ENCODE results near the gene RYR2. TPM values are rescaled to one million over a fixed set of nuclear protein-coding genes. Genes with fewer than 3 reads are reported as not detected.

Gene RYR2
- total and polyA plus RNA-seq, 2 of the 8 experiments (the other 6 are each of a cell fraction or from before 2014, with no cell fraction given): 1.3 to 4.4 TPM

- no peak for TF ChIP-seq SRF (IDR thresholded peaks at IDR 0.05; ENCODE audit: low read depth, low read length)
Measured at GRCh38 chr1:237492359-237492758, 450.4 kb downstream of the RYR2 start (continued).

DNA sequence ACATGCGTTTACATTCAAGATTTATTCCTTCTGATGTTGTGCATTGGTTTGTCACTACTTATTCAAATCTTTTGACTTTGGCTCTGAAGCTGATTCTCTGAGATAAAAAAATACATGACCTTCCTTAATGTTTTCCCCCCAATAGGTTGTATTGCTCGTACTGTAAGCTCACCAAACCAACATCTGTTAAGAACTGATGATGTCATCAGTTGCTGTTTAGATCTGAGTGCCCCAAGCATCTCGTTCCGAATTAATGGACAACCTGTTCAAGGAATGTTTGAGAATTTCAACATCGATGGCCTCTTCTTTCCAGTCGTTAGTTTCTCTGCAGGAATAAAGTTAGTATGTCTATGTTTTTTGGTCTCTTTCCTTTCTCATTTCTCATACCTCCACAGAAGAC lies 458.6 kb downstream of the RYR2 start:
- H3K18ac ChIP-seq (ENCODE audit: extremely low read depth, low read length): no peak overlapping the region
- 93% methylated on average over 6 of the region's 6 CpGs; no CpG with 5 or more reads in 1 of the 2 experiments for WGBS, 2 experiments (ENCODE audit: extremely low coverage in 1 of 2, insufficient coverage in 1 of 2, insufficient read length in 1 of 2, insufficient replicate concordance in 2 of 2, low coverage in 1 of 2, low lambda C conversion rate in 2 of 2, missing lambda C conversion rate in 1 of 2)
- no peaks in the 10 kb centered on the region for H3K79me1 ChIP-seq (ENCODE audit: low read depth, low read length)
- H2BK12ac ChIP-seq (ENCODE audit: low read depth, low read length): no peak overlapping the region
- H4K20me1 ChIP-seq (replicated peaks in 1 of 2; ENCODE audit: control insufficient read depth in 1 of 2, insufficient read depth in 2 of 2, low read length in 2 of 2): no peaks in the 10 kb centered on the region
- no peak overlapping the region for H3K56ac ChIP-seq (replicated peaks; ENCODE audit: insufficient read length, low read depth, low read length)
- no peaks in the 10 kb centered on the region for H3K36me3 ChIP-seq (ENCODE audit: control insufficient read depth in 2 of 4, insufficient read depth in 4 of 4, low read length in 3 of 4)
- no peak overlapping the region for H4K5ac ChIP-seq (ENCODE audit: insufficient read length, low read depth, low read length)
- no peak overlapping the region for H2BK15ac ChIP-seq (ENCODE audit: low read length)
- no peak overlapping the region for H4K91ac ChIP-seq (replicated peaks; ENCODE audit: insufficient read length, low read length)
- H2AK5ac ChIP-seq (ENCODE audit: low read depth, low read length): no peak overlapping the region
- ChIA-PET POLR2A (ENCODE audit: partially characterized antibody) (no interaction called here), CTCF (ENCODE audit: partially characterized antibody) (no interaction called here)
- H3K79me2 ChIP-seq (ENCODE audit: control insufficient read depth in 1 of 2, insufficient read depth in 2 of 2, low read length in 2 of 2): no peaks in the 10 kb centered on the region
- no peak overlapping the region for H2BK120ac ChIP-seq (replicated peaks; ENCODE audit: low read depth, low read length)
- no peak overlapping the region for H3K4ac ChIP-seq (replicated peaks; ENCODE audit: insufficient read length, low read depth, low read length)
- no peak for DNase-seq (ENCODE audit: low read depth in 1 of 2, low spot score in 2 of 2)
- H3K4me1 ChIP-seq (replicated peaks in 1 of 4; ENCODE audit: control insufficient read depth in 3 of 4, insufficient read depth in 4 of 4, low read length in 3 of 4): no peaks in the 10 kb centered on the region
- H4K8ac ChIP-seq (ENCODE audit: extremely low read depth, insufficient read depth, low read length): no peak overlapping the region
- H3K9ac ChIP-seq (replicated peaks in 1 of 4; ENCODE audit: extremely low read depth in 1 of 4, low read depth in 3 of 4, low read length in 3 of 4): no peak overlapping the region
- H2AFZ ChIP-seq (ENCODE audit: low read length): no peak overlapping the region
- no peak for FAIRE-seq
- H2BK5ac ChIP-seq (ENCODE audit: low read depth, low read length): no peak overlapping the region
- no peak overlapping the region for H3K4me2 ChIP-seq (ENCODE audit: insufficient read depth in 1 of 2, low read depth in 2 of 2, low read length in 2 of 2)
- no peak overlapping the region for H3K4me3 ChIP-seq (ENCODE audit: extremely low read depth in 1 of 4, insufficient read depth in 2 of 4, low read depth in 3 of 4, low read length in 4 of 4)
- H3K9me3 ChIP-seq (ENCODE audit: insufficient read depth in 2 of 2, low read depth in 1 of 2, low read length in 1 of 2): no peaks in the 10 kb centered on the region
- TF ChIP-seq NRF1 (IDR thresholded peaks at IDR 0.05; ENCODE audit: low read depth, low read length): no peak
- TF ChIP-seq, protein P1, sequence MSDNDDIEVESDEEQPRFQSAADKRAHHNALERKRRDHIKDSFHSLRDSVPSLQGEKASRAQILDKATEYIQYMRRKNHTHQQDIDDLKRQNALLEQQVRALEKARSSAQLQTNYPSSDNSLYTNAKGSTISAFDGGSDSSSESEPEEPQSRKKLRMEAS (IDR thresholded peaks at IDR 0.05): no peak
- no peak for TF ChIP-seq MAFK (IDR thresholded peaks at IDR 0.05; ENCODE audit: low read depth, low read length)
- TF ChIP-seq EZH2 (IDR thresholded peaks at IDR 0.05; ENCODE audit: low read depth, low read length, severe bottlenecking): no peak
- no peak for TF ChIP-seq PHF8 (conservative IDR thresholded peaks at IDR 0.05; ENCODE audit: low read depth, low read length)
- no peak for TF ChIP-seq TAF7 (optimal IDR thresholded peaks at IDR 0.05; ENCODE audit: borderline replicate concordance, low read depth, low read length)
- no peak for TF ChIP-seq POLR2AphosphoS5 (IDR thresholded peaks at IDR 0.05; ENCODE audit: low read depth, low read length)
- H2BK20ac ChIP-seq (ENCODE audit: low read length): no peak overlapping the region
- H3K23me2 ChIP-seq (ENCODE audit: low read depth, low read length): no peaks in the 10 kb centered on the region
- H3K23ac ChIP-seq (ENCODE audit: insufficient read length): no peak overlapping the region
- no peaks in the 10 kb centered on the region for H3K27me3 ChIP-seq (replicated peaks in 1 of 4; ENCODE audit: control insufficient read depth in 3 of 4, extremely low read depth in 1 of 4, insufficient read depth in 3 of 4, low read length in 3 of 4)
- no peak overlapping the region for H3K14ac ChIP-seq (ENCODE audit: insufficient read length)
- H3K27ac ChIP-seq (ENCODE audit: low read depth, low read length): no peak overlapping the region
